ENCODE data around the gene SRPX2. TPM values are rescaled to one million over a fixed set of nuclear protein-coding genes. Genes with fewer than 3 reads are reported as not detected.

Gene SRPX2
- total and polyA plus RNA-seq, 2 of the 13 experiments (the other 11 are each of a cell fraction or from before 2014, with no cell fraction given): 1.5 to 6.7 TPM

DNA sequence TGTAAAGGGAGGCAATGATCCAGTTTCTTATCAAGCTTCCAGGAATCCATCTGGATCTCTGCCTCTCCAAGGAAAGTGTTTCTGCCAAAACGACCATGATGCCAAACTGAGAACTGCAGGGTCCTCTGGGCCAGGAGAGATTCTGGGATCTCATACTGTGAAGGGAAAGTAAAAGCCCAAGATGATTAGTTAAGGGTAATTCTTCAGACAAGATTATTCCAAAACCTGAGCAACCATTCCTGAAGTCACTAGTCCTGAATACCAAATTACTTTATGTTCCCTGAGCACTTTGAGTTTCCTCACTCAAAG is 42.0 kb downstream of the SRPX2 start (continued):
- TF ChIP-seq PTBP1 (IDR thresholded peaks at IDR 0.05; ENCODE audit: low read depth, low read length, poor library complexity, severe bottlenecking) (no peak), KLF11 (CRISPR knock-in tag; IDR thresholded peaks at IDR 0.05) (no peak)

DNA sequence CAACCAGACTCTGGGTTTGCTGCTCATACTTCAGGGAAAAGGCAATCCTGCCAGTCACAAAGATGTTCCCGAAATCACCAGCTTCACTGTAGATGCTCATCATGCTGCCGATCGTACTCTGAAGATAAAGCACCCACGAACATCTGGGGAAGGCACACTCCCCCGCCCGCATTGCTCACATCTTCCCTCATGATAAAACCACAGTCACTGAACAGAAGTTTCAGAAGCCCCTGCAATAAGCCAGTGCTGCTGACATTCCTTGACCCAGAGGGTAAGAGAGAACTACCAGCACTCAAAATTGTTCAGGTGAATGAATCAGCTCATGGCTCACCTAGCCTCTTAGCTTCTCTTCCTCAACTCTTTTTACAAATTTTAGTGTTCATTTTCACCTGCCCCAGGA is 43.1 kb downstream of the SRPX2 start:
- no peak for FAIRE-seq
- no peak for TF ChIP-seq ESRRA (CRISPR knock-in tag; IDR thresholded peaks at IDR 0.05; ENCODE audit: low read depth)
- TF ChIP-seq, protein P1, sequence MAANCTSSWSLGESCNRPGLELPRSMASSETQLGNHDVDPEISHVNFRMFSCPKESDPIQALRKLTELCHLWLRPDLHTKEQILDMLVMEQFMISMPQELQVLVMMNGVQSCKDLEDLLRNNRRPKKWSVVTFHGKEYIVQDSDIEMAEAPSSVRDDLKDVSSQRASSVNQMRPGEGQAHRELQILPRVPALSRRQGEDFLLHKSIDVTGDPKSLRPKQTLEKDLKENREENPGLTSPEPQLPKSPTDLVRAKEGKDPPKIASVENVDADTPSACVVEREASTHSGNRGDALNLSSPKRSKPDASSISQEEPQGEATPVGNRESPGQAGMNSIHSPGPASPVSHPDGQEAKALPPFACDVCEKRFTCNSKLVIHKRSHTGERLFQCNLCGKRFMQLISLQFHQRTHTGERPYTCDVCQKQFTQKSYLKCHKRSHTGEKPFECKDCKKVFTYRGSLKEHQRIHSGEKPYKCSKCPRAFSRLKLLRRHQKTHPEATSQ (CRISPR knock-in tag; IDR thresholded peaks at IDR 0.05; ENCODE audit: borderline replicate concordance): no peak
- TF ChIP-seq POGZ (CRISPR knock-in tag; IDR thresholded peaks at IDR 0.05): no peak
- no peak for TF ChIP-seq TAF15 (IDR thresholded peaks at IDR 0.05; ENCODE audit: low read depth, low read length, poor library complexity, severe bottlenecking)
- TF ChIP-seq, protein P2, sequence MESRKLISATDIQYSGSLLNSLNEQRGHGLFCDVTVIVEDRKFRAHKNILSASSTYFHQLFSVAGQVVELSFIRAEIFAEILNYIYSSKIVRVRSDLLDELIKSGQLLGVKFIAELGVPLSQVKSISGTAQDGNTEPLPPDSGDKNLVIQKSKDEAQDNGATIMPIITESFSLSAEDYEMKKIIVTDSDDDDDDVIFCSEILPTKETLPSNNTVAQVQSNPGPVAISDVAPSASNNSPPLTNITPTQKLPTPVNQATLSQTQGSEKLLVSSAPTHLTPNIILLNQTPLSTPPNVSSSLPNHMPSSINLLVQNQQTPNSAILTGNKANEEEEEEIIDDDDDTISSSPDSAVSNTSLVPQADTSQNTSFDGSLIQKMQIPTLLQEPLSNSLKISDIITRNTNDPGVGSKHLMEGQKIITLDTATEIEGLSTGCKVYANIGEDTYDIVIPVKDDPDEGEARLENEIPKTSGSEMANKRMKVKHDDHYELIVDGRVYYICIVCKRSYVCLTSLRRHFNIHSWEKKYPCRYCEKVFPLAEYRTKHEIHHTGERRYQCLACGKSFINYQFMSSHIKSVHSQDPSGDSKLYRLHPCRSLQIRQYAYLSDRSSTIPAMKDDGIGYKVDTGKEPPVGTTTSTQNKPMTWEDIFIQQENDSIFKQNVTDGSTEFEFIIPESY (CRISPR knock-in tag; IDR thresholded peaks at IDR 0.05): no peak
- TF ChIP-seq ZNF17 (CRISPR knock-in tag; IDR thresholded peaks at IDR 0.05): no peak
- no peak for TF ChIP-seq ATM (IDR thresholded peaks at IDR 0.05; ENCODE audit: borderline replicate concordance)
- TF ChIP-seq, protein P3, sequence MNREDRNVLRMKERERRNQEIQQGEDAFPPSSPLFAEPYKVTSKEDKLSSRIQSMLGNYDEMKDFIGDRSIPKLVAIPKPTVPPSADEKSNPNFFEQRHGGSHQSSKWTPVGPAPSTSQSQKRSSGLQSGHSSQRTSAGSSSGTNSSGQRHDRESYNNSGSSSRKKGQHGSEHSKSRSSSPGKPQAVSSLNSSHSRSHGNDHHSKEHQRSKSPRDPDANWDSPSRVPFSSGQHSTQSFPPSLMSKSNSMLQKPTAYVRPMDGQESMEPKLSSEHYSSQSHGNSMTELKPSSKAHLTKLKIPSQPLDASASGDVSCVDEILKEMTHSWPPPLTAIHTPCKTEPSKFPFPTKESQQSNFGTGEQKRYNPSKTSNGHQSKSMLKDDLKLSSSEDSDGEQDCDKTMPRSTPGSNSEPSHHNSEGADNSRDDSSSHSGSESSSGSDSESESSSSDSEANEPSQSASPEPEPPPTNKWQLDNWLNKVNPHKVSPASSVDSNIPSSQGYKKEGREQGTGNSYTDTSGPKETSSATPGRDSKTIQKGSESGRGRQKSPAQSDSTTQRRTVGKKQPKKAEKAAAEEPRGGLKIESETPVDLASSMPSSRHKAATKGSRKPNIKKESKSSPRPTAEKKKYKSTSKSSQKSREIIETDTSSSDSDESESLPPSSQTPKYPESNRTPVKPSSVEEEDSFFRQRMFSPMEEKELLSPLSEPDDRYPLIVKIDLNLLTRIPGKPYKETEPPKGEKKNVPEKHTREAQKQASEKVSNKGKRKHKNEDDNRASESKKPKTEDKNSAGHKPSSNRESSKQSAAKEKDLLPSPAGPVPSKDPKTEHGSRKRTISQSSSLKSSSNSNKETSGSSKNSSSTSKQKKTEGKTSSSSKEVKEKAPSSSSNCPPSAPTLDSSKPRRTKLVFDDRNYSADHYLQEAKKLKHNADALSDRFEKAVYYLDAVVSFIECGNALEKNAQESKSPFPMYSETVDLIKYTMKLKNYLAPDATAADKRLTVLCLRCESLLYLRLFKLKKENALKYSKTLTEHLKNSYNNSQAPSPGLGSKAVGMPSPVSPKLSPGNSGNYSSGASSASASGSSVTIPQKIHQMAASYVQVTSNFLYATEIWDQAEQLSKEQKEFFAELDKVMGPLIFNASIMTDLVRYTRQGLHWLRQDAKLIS (CRISPR knock-in tag; IDR thresholded peaks at IDR 0.05): no peak
- TF ChIP-seq, protein P4, sequence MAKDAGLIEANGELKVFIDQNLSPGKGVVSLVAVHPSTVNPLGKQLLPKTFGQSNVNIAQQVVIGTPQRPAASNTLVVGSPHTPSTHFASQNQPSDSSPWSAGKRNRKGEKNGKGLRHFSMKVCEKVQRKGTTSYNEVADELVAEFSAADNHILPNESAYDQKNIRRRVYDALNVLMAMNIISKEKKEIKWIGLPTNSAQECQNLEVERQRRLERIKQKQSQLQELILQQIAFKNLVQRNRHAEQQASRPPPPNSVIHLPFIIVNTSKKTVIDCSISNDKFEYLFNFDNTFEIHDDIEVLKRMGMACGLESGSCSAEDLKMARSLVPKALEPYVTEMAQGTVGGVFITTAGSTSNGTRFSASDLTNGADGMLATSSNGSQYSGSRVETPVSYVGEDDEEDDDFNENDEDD (CRISPR knock-in tag; IDR thresholded peaks at IDR 0.05; ENCODE audit: borderline replicate concordance): no peak
- no peak for TF ChIP-seq BRD4 (CRISPR knock-in tag; IDR thresholded peaks at IDR 0.05)
- TF ChIP-seq ZNF205 (CRISPR knock-in tag; IDR thresholded peaks at IDR 0.05): no peak
- TF ChIP-seq, protein P5, sequence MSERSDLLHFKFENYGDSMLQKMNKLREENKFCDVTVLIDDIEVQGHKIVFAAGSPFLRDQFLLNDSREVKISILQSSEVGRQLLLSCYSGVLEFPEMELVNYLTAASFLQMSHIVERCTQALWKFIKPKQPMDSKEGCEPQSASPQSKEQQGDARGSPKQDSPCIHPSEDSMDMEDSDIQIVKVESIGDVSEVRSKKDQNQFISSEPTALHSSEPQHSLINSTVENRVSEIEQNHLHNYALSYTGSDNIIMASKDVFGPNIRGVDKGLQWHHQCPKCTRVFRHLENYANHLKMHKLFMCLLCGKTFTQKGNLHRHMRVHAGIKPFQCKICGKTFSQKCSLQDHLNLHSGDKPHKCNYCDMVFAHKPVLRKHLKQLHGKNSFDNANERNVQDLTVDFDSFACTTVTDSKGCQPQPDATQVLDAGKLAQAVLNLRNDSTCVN (CRISPR knock-in tag; IDR thresholded peaks at IDR 0.05; ENCODE audit: borderline replicate concordance): no peak

More for the DNA sequence above, 43.1 kb downstream of the SRPX2 start:
- no peak for DNase-seq (ENCODE audit: low spot score)
- Histone ChIP-seq H3K36me3 (replicated peaks in 1 of 2; ENCODE audit: control insufficient read depth in 1 of 2, insufficient read depth in 2 of 2, low read length in 2 of 2) (no peaks in the 10 kb centered on the region), H2AFZ (ENCODE audit: low read length) (no peak overlapping the region), H3K4me2 (ENCODE audit: low read depth, low read length) (no peak overlapping the region), H3K27ac (ENCODE audit: extremely low read length, insufficient read depth, low read length) (no peak overlapping the region), H3K79me2 (ENCODE audit: insufficient read depth, low read length) (no peaks in the 10 kb centered on the region), H4K20me1 (ENCODE audit: insufficient read depth, low read length) (no peaks in the 10 kb centered on the region), H3K4me1 (ENCODE audit: insufficient read depth, low read length) (no peaks in the 10 kb centered on the region), H3K4me3 (replicated peaks in 1 of 3; ENCODE audit: insufficient read depth in 1 of 3, low read depth in 2 of 3, low read length in 3 of 3) (no peak overlapping the region), H3K9ac (ENCODE audit: insufficient read depth, low read depth, low read length) (no peak overlapping the region), H3K9me3 (ENCODE audit: low read length) (no peaks in the 10 kb centered on the region), H3K27me3 (ENCODE audit: control insufficient read depth in 1 of 2, insufficient read depth in 2 of 2, low read length in 2 of 2) (no peaks in the 10 kb centered on the region)
- 59% methylated on average over 4 of the region's 6 CpGs for WGBS (ENCODE audit: low lambda C conversion rate)
- BruUV-seq (replicated peaks): no TSS peak
- POLR2A ChIA-PET: no interaction called here
- in situ Hi-C loops (cut with HindIII; ENCODE audit: extremely low pct_ligation_motif_present, low pct_unique_long_range_greater_than_20kb): loop anchor here (5.0 kb wide), 1 partner anchor 80 kb away; no protein-coding TSS in a partner anchor
- intact Hi-C loops (cut with micrococcal nuclease; ENCODE audit: unreplicated experiment): loop anchor here (10.0 kb wide), 1 partner anchor 172 kb away; no protein-coding TSS in a partner anchor
- ATAC-seq: no peak
- CTCF ChIA-PET (ENCODE audit: low intra/inter-chr PET ratio, low total read pairs): interaction anchor here (5.6 kb wide), 1 partner anchor 81 kb away, joined by 139 read pairs; no protein-coding TSS in a partner anchor
